Endometrial microvascular endothelial cells (primary cell): Measurements from ENCODE around the gene DRD2. TPM values are rescaled to one million over a fixed set of nuclear protein-coding genes. Genes with fewer than 3 reads are reported as not detected.
"Not testable (repeated sequence)": the region's sequence is repeated elsewhere in the genome, so short reads cannot be mapped to it uniquely, and the experiment has no call there.

Source experiments
- in situ Hi-C: cut with HindIII; loops from 2 replicates; pipeline ENCODE4 v1.10.0; 2017; ENCODE audit warnings: low sequenced_read_pairs, low pct_unique_long_range_greater_than_20kb; ENCODE audit errors: inconsistent ontology term
- total RNA-seq: library from RNA; depleted of rRNA; stranded (reverse); fragments of >200 nt; gene quantifications from one replicate; pipeline ENCODE4 v1.2.3, GENCODE V29; 2015; ENCODE audit errors: inconsistent ontology term

The DRD2 gene
- not detected for total RNA-seq

- in situ Hi-C loops = no loop called here
Measured at GRCh38 chr11:113475160-113475761, at the start of gene DRD2. DRD2 (minus strand) TSS chr11:113475398; CDS start chr11:113424651, 50,747 bp downstream.

GRCh38 chr11:113523906-113524305 is 48.7 kb upstream of the DRD2 start:
- in situ Hi-C loops = not testable (repeated sequence)

GRCh38 chr11:113521737-113522517 is 46.7 kb upstream of the DRD2 start:
- in situ Hi-C loops = no loop called here

GRCh38 chr11:113519989-113520613 is 44.9 kb upstream of the DRD2 start:
- in situ Hi-C loops = no loop called here

- in situ Hi-C loops = no loop called here
Measured at GRCh38 chr11:113518716-113519495, 43.7 kb upstream of the DRD2 start.

GRCh38 chr11:113517361-113517760 is 42.2 kb upstream of the DRD2 start:
- in situ Hi-C loops = no loop called here

- in situ Hi-C loops = no loop called here
Measured at GRCh38 chr11:113514856-113515255, 39.7 kb upstream of the DRD2 start.

GRCh38 chr11:113507341-113507740 is 32.1 kb upstream of the DRD2 start:
- in situ Hi-C loops = no loop called here

GRCh38 chr11:113506893-113507292 is 31.7 kb upstream of the DRD2 start:
- in situ Hi-C loops = no loop called here

- in situ Hi-C loops = no loop called here
Measured at GRCh38 chr11:113506461-113506860, 31.3 kb upstream of the DRD2 start.

- in situ Hi-C loops = no loop called here
Measured at GRCh38 chr11:113505541-113506375, 30.6 kb upstream of the DRD2 start.

- in situ Hi-C loops = no loop called here
Measured at GRCh38 chr11:113505046-113505445, 29.8 kb upstream of the DRD2 start.

- in situ Hi-C loops = no loop called here
Measured at GRCh38 chr11:113504586-113504985, 29.4 kb upstream of the DRD2 start.

GRCh38 chr11:113504071-113504470 is 28.9 kb upstream of the DRD2 start:
- in situ Hi-C loops = no loop called here

GRCh38 chr11:113497066-113497910 is 22.1 kb upstream of the DRD2 start:
- in situ Hi-C loops = no loop called here

- in situ Hi-C loops = no loop called here
Measured at GRCh38 chr11:113496026-113496651, 20.9 kb upstream of the DRD2 start.

- in situ Hi-C loops = no loop called here
Measured at GRCh38 chr11:113494021-113494420, 18.8 kb upstream of the DRD2 start.
